Large intestine (tissue), 12 donors: Measurements from ENCODE around the gene P2RY8. TPM values are rescaled to one million over a fixed set of nuclear protein-coding genes. Genes with fewer than 3 reads are reported as not detected.
"Not testable (repeated sequence)": the region's sequence is repeated elsewhere in the genome, so short reads cannot be mapped to it uniquely, and the experiment has no call there.

Source experiments
- DNase-seq, 2 donors: peaks; one replicate each; pipeline versions ENCODE4 v3.0.0 to v3.0.0-alpha.2; 2013
- H3K27ac ChIP-seq: one replicate; pipeline ENCODE4 v1.5.1; 2013; ENCODE audit warnings: low read length
- H3K27me3 ChIP-seq: 2 replicates; pipeline ENCODE4 v1.6.1; 2013; ENCODE audit warnings: low read length; ENCODE audit not compliant: control insufficient read depth, insufficient read depth
- H3K36me3 ChIP-seq: 2 replicates; pipeline ENCODE4 v1.6.1; 2013; ENCODE audit warnings: low read length; ENCODE audit not compliant: control insufficient read depth, insufficient read depth
- H3K4me1 ChIP-seq: one replicate; pipeline ENCODE4 v1.6.1; 2013; ENCODE audit warnings: low read length; ENCODE audit not compliant: control insufficient read depth, insufficient read depth
- H3K4me3 ChIP-seq: one replicate; pipeline ENCODE4 v1.5.1; 2013; ENCODE audit warnings: low read length
- H3K9me3 ChIP-seq: one replicate; pipeline ENCODE4 v1.6.1; 2013; ENCODE audit warnings: mild to moderate bottlenecking, low read depth, low read length, moderate library complexity; ENCODE audit not compliant: control insufficient read depth
- WGBS: methylation state at CpG from one replicate; pipeline ENCODE4 v1.1.5; 2013; ENCODE audit warnings: low lambda C conversion rate; ENCODE audit not compliant: insufficient coverage; 5-methylcytosine and 5-hydroxymethylcytosine counted together
- long read RNA-seq, 11 donors: transcript quantifications; one replicate each; lab custom pipeline, GENCODE V29; 2026
- polyA plus RNA-seq: library from polyadenylated mRNA; unstranded; fragments of 120-200 nt; gene quantifications from one replicate; pipeline ENCODE4 v1.2.1, GENCODE V29; 2013

P2RY8 gene
- 1.6 TPM for polyA plus RNA-seq
- long read RNA-seq, donor 1 = 0 reads
- long read RNA-seq, donor 2 = 0 reads
- long read RNA-seq, donor 3, full-length matches to known transcripts = 1 of 1 reads
- long read RNA-seq, donor 3, partial matches to known transcripts = 0 of 1 reads
- long read RNA-seq, donor 3, other reads (novel, unspliced or antisense) = 0 of 1 reads
- long read RNA-seq, donor 4 = 0 reads
- long read RNA-seq, donor 5, full-length matches to known transcripts = 1 of 1 reads
- long read RNA-seq, donor 5, partial matches to known transcripts = 0 of 1 reads
- long read RNA-seq, donor 5, other reads (novel, unspliced or antisense) = 0 of 1 reads
- long read RNA-seq, donor 6, partial matches to known transcripts = 0 of 2 reads
- long read RNA-seq, donor 6, other reads (novel, unspliced or antisense) = 0 of 2 reads
- long read RNA-seq, donor 7 = 0 reads
- long read RNA-seq, donor 8 = 0 reads
- long read RNA-seq, donor 9, full-length matches to known transcripts = 2 of 2 reads
- long read RNA-seq, donor 9, partial matches to known transcripts = 0 of 2 reads
- long read RNA-seq, donor 9, other reads (novel, unspliced or antisense) = 0 of 2 reads
- long read RNA-seq, donor 10 = 0 reads
- long read RNA-seq, donor 11 = 0 reads

GRCh38 chrX:1537031-1537715 is at the start of gene P2RY8:
Gene P2RY8 (minus strand): TSS chrX:1537185. CDS start chrX:1466558, 70,627 bp downstream.
- Histone ChIP-seq H3K27me3 (no peaks in the 10 kb centered on the region), H3K4me1 (no peaks in the 10 kb centered on the region), H3K9me3 (no peaks in the 10 kb centered on the region), H3K27ac (peak within 1 kb of the TSS; percentile 33), H3K4me3 (peak within 1 kb of the TSS; percentile 18), H3K36me3 (no peaks in the 10 kb centered on the region)
- WGBS = 70% methylated on average over 2 of the region's 27 CpGs
- no peak for DNase-seq

- no CpG with 5 or more reads among the region's 8 CpGs for WGBS
- H3K4me1 ChIP-seq = no peaks in the 10 kb centered on the region
- no peak for DNase-seq
- no peaks in the 10 kb centered on the region for H3K27me3 ChIP-seq
- H3K36me3 ChIP-seq = no peaks in the 10 kb centered on the region
- H3K27ac ChIP-seq = no peak overlapping the region
- H3K9me3 ChIP-seq = no peaks in the 10 kb centered on the region
- H3K4me3 ChIP-seq = no peak overlapping the region
Measured at GRCh38 chrX:1584237-1585011, 47.4 kb upstream of the P2RY8 start.

GRCh38 chrX:1582686-1583437 is 45.9 kb upstream of the P2RY8 start:
- H3K9me3 ChIP-seq = no peaks in the 10 kb centered on the region
- DNase-seq = no peak
- no peak overlapping the region for H3K27ac ChIP-seq
- 75% methylated on average over 2 of the region's 27 CpGs for WGBS
- H3K36me3 ChIP-seq = no peaks in the 10 kb centered on the region
- H3K4me1 ChIP-seq = no peaks in the 10 kb centered on the region
- no peaks in the 10 kb centered on the region for H3K27me3 ChIP-seq
- no peak overlapping the region for H3K4me3 ChIP-seq

- H3K9me3 ChIP-seq = no peaks in the 10 kb centered on the region
- no peaks in the 10 kb centered on the region for H3K4me1 ChIP-seq
- H3K27ac ChIP-seq = no peak overlapping the region
- no peaks in the 10 kb centered on the region for H3K36me3 ChIP-seq
- no peak overlapping the region for H3K4me3 ChIP-seq
- no peaks in the 10 kb centered on the region for H3K27me3 ChIP-seq
- WGBS = no CpG with 5 or more reads among the region's 4 CpGs
- no peak for DNase-seq
Measured at GRCh38 chrX:1581132-1581531, 44.1 kb upstream of the P2RY8 start.

GRCh38 chrX:1578511-1579173 is 41.7 kb upstream of the P2RY8 start:
- no peak for DNase-seq
- no peak overlapping the region for H3K4me3 ChIP-seq
- H3K36me3 ChIP-seq = no peaks in the 10 kb centered on the region
- no peak overlapping the region for H3K27ac ChIP-seq
- WGBS = 100% methylated on average over 1 of the region's 6 CpGs
- H3K4me1 ChIP-seq = no peaks in the 10 kb centered on the region
- H3K9me3 ChIP-seq = no peaks in the 10 kb centered on the region
- no peaks in the 10 kb centered on the region for H3K27me3 ChIP-seq

- H3K36me3 ChIP-seq = no peaks in the 10 kb centered on the region
- WGBS = 86% methylated on average over 1 of the region's 2 CpGs
- H3K9me3 ChIP-seq = no peaks in the 10 kb centered on the region
- no peak for DNase-seq
- H3K27ac ChIP-seq = no peak overlapping the region
- H3K4me1 ChIP-seq = no peaks in the 10 kb centered on the region
- H3K27me3 ChIP-seq = no peaks in the 10 kb centered on the region
- H3K4me3 ChIP-seq = no peak overlapping the region
Measured at GRCh38 chrX:1577845-1578244, 40.9 kb upstream of the P2RY8 start.

GRCh38 chrX:1576201-1576992 is 39.4 kb upstream of the P2RY8 start:
- DNase-seq = no peak
- WGBS = 38% methylated on average over 2 of the region's 6 CpGs
- no peak overlapping the region for H3K27ac ChIP-seq
- H3K27me3 ChIP-seq = no peaks in the 10 kb centered on the region
- H3K9me3 ChIP-seq = no peaks in the 10 kb centered on the region
- H3K36me3 ChIP-seq = no peaks in the 10 kb centered on the region
- no peaks in the 10 kb centered on the region for H3K4me1 ChIP-seq
- no peak overlapping the region for H3K4me3 ChIP-seq

- not testable (repeated sequence) for H3K4me1 ChIP-seq, H3K27me3 ChIP-seq, H3K9me3 ChIP-seq, H3K36me3 ChIP-seq, H3K27ac ChIP-seq, H3K4me3 ChIP-seq, DNase-seq
- 100% methylated on average over 1 of the region's 19 CpGs for WGBS
Measured at GRCh38 chrX:1574181-1574580, 37.2 kb upstream of the P2RY8 start.
